NCI-H2196 (cell line): ENCODE data around the gene SUGCT.
"Not testable (repeated sequence)": the region's sequence is repeated elsewhere in the genome, so short reads cannot be mapped to it uniquely, and the experiment has no call there.

ENCODE experiments used
- DNase-seq: peaks from one replicate; lab custom pipeline; 2025; ENCODE audit not compliant: unreplicated experiment; lab: John Stamatoyannopoulos, UW

The SUGCT gene

GRCh38 chr7:40649247-40649646 is 514.4 kb downstream of the SUGCT start:
- no peak for DNase-seq

- DNase-seq: not testable (repeated sequence)
Measured at GRCh38 chr7:40650903-40651302, 516.1 kb downstream of the SUGCT start.

DNA sequence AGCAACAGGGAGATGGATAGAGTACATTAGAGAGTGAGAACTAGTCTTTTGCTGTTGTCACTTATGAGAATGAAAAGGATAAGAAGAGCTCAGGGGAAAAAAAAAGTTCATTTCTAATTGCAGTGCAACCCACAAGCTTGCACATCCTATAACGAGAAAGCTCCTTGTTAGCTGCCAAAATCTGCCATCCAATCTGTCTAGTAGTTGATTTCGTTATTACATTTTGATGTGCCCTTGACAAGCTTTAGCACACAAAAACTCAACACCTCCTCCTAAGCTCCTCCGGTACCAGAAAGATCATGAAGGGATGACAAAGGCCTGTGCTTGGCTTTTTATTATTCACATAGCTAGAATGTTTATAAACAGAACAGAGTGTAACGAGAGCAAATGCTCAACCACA is 519.4 kb downstream of the SUGCT start:
- no peak for DNase-seq

DNA sequence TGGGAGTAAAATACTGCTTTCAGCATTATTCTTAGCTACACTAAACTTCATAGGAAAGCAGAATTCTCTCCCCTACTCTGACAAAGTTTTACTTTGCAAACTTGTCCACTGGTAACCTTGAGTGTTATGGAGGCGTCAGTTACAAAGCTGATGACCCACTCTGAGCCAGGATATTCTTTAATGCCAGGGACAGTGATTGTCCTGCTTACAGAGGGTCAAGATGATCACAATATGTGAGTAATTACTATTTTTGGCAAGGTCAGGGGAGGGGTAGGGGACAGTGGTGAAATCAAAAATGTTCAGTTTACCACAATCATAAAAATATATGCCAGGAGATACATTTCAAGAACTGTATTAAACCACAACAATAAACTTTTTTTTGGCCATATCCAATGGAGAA is 520.6 kb downstream of the SUGCT start:
- DNase-seq: no peak

GRCh38 chr7:40656349-40656748 is 521.5 kb downstream of the SUGCT start:
- no peak for DNase-seq

DNA sequence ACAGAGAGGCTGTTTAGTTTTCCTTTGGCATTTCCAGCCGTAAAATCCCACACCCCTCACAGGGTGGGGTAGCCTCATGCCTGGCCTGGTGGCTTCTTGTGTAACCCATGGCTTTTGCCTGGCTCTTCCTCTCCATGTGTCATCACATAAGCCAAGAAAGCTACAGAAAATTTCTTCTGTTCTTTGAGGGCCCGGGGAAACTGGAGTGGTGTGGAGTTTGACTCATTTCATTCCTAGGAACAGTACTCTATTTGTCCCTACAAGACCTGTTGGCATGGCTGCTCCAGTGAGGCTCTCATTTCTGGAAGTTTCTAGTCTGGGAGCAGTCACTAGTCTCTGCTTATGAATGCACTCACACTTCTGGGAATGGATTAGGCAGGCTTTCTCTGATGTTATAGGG is 523.9 kb downstream of the SUGCT start:
- no peak for DNase-seq

DNA sequence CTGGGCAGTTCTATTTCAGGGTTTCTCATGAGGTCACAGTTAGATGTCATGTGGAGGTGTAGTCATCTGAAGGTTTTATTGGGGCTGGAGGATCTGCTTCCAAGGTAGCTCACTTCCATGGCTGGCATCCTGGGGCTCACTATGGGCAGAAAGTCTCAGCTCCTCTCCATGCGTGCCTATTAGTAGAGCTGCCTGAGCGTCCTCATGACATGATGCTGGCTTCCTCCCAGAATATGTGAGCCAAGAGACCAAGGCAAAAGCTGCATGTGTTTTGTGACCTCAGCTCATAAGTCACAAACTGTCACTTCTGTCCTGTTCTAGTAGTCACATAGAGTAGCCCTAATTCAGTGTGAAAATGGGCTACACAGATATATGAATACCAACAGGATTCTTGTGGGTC is 524.4 kb downstream of the SUGCT start:
- no peak for DNase-seq

GRCh38 chr7:40673285-40673684 is 538.5 kb downstream of the SUGCT start:
- DNase-seq: no peak

- DNase-seq: no peak
Measured at GRCh38 chr7:40674316-40674715, 539.5 kb downstream of the SUGCT start.

DNA sequence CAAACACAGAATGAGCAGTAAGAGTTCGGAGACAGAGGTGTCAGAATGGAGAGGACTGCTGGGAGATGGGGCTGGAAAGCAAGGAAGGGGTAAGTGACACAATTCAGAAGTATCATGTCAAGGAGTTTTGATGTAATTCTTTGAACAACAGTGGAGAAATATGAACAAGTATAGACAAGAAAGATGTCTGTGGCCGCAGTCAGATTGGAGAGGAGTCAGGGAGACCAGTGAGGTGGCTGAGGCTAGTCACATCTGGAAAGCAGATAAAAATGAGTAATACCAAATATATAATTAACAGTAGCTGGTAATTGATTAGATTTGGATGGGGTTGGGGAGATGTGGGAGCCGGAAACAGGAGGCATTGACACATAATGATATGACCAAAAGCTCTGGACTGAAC is 540.9 kb downstream of the SUGCT start:
- DNase-seq: no peak

DNA sequence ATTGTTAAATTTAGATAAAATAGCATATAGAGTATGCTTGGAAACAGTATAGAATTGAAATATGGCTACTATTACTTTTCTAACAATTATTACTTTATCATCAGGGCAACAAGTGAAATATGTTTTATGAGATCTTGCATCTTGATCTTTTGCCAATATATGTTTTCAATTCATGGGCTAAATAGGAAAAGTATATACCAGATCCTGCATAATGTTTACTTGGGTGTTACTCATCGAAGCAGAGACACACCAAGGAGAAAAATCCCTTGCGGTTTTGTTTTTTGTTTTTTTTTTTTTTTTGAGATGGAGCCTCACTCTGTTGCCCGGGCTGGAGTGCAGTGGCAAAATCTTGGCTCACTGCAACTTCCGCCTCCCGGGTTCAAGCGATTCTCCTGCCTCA is 541.4 kb downstream of the SUGCT start:
- no peak for DNase-seq

DNA sequence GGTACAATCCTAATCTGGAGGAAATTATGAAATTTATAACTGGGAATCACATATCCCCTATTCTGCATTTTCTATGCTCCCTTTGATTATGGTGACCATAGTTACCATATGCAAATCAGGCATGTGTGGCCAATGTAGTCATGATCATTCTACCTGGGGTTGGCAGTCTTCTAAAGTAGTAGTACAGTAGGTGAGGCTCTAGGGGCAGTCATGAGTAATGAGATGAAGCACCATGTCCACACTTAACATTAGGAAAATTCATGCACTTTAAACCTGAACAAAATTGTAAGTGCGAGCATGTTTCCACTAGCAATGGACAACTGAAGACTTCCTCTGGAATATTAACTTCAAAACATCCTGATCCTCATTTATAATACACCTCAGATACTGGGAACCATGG is 545.9 kb downstream of the SUGCT start:
- DNase-seq: no peak

DNA sequence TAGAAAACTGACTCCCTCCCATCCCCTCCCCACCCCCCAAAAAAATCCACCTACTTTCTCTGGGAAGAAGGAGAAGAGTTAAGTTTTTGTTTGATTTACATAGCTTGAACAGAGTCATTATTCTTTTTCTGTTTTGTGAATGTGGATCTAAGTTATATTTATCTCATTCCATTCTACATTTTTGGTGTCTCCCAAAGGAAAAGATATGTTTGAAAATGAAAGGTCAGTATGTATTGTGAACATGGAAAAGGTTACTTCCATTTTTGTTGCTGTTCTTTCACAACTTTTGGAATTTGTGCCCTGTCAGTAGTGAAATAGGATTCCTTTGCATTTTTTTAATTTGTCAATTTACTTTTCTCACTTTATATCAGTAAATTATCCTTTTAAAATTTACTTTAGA is 547.9 kb downstream of the SUGCT start:
- DNase-seq: no peak

- DNase-seq: no peak
Measured at GRCh38 chr7:40694026-40694809, 559.4 kb downstream of the SUGCT start.

DNA sequence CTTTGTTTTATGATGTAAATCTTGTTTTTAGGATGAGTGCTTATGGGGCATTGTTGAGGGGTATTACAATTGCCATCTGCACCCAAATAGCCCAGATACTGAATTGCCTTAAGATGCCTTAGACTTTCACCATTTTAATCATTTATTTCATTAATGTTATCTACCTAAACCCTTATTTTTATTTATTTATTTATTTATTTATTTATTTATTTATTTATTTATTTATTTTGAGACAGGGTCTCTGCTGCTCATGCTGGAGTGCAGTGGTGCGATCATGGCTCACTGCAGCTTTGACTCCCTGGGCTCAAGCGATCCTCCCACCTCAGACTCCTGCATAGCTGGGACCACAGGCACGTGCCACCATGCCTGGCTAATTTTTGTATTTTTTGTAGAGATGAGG is 560.2 kb downstream of the SUGCT start:
- DNase-seq: no peak

DNA sequence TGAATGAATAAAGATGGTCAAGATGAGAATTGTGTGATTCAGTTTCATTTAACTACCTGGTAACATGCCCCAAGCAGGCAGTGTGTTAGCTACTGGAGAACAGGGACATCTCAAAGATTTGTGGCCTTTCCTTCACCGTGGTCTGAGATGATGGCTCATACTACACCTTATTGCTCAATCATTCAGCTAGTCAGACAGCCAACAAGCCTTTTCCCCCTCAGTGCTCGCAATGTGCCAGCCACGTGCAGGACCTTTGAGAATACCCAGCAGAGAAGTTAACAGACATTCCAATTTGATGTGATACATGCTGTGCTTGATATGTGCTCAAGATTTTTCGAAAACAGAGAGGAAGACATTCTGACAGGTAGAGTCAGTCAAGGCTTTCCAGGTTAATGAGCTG is 562.8 kb downstream of the SUGCT start:
- DNase-seq: no peak

GRCh38 chr7:40698214-40698920 is 563.6 kb downstream of the SUGCT start:
- DNase-seq: no peak

DNA sequence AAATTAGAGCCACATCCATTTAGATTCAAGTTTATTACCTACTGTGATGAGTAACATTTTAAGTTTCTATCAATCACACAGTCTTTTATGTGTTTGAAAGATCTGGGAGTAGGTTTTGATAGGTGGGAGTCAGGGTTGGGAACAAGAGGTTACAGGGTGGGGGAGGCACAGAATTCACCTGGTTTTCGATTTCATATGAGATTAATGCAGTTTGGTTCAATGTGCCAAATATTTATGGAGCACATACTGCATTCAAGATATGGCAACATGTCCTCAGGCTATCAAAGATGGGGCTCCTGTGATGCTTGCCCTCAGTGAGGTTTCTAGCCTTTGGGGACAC is 564.1 kb downstream of the SUGCT start:
- no peak for DNase-seq

DNA sequence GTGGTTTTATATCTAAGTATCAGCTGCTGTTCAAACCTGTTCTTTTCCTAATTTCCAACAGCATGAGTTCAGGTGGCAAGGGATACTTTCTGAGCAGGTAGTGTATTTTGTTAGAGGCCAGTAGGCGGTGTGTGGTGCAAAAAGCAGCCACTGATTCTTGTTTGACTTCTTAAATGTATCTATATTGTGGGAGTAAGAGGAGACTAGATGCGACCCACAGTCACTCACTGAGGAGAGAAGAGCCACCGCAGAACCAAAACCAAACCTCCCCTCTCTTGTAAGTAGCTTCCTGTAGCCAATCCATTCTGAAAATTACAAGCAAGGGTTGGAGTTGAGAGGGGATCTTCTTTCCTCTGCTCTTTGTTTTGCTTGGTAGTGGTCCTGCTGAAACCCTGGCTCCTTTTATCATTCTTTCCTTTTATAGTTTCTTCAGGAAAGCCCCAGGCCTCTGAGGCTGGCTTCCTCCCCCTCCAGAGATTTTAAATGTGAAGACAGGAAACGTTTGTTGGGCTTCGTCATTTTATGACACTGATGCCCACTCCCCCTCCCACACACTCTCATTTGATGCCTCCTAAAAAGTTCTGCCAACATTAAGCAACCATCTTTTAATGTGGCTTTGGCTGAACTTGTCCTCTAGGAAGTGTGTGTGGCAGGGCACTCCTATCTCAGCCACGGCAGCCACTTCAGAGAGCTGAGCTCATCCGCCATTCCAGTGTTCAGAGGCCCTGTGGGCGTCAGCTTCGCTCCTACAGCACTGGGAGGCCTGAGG is 566.0 kb downstream of the SUGCT start:
- DNase-seq: no peak

DNA sequence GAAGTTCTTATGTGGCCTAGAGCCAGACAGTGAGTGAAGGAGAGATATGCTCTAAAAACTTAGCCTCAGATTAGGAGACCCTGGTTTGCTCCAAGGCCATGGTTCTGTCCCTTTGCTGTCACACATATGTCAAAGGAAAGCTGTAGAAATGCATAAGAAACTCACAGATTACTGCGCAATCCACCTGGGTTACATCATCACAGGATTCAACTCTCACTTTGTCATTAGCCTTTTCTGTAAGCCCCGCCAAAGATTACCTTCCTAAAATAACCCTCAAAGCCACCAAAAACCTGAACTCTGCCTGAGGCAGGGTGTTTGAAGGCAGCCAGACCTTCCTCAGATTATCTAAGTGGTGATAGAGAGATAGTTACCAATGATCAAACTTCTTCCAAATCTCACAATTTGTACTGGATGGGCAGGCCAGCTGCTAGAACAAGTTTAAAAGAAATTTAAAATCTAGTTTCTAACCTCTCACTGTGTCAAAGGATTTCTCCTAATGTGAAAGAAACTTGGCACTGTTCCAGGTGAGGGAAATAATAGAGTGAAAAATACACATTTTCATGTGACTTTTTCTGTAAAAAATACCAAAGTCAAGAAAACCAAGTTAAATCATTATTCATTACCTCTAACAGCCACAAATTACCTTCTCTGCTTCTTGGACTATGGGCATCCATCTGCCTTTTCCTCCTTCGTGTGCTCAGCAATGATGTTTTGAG is 567.2 kb downstream of the SUGCT start:
- DNase-seq: no peak

GRCh38 chr7:40704172-40704571 is 569.4 kb downstream of the SUGCT start:
- DNase-seq: no peak
